ENCODE data around the gene PLCB1. TPM values are rescaled to one million over a fixed set of nuclear protein-coding genes. Genes with fewer than 3 reads are reported as not detected.

The PLCB1 gene
- total and polyA plus RNA-seq, 2 donors (not counting 3 experiments of a cell fraction or from before 2014, with no cell fraction given) = 10.2 to 53.4 TPM

GRCh38 chr20:8368670-8369069, 236.6 kb downstream of the PLCB1 start:
- H3K9me3 ChIP-seq (replicated peaks; ENCODE audit: control insufficient read depth, insufficient read depth, low read length) = no peaks in the 10 kb centered on the region
- no peak for FAIRE-seq
- no peak overlapping the region for H3K9ac ChIP-seq (replicated peaks; ENCODE audit: extremely low read depth, insufficient read depth, low read length)
- H3K79me2 ChIP-seq (ENCODE audit: control insufficient read depth, insufficient read depth, low read length) = no peaks in the 10 kb centered on the region
- H3K4me1 ChIP-seq (ENCODE audit: control insufficient read depth, extremely low read depth, insufficient read depth, low read length) = no peaks in the 10 kb centered on the region
- BruUV-seq (replicated peaks) = no TSS peak
- ChIA-PET POLR2A (no interaction called here), CTCF (no interaction called here)
- no peak for DNase-seq (ENCODE audit: low read depth, low spot score)
- TF ChIP-seq FOS (IDR thresholded peaks at IDR 0.05; ENCODE audit: borderline replicate concordance, insufficient read depth, low read length) (no peak), EZH2 (IDR thresholded peaks at IDR 0.05; ENCODE audit: borderline replicate concordance, low read depth, low read length, severe bottlenecking) (no peak), POLR2A (IDR thresholded peaks at IDR 0.05; ENCODE audit: low read depth, low read length) (no peak), POLR2AphosphoS5 (IDR thresholded peaks at IDR 0.05; ENCODE audit: insufficient read depth, low read depth, low read length) (no peak), JUN (IDR thresholded peaks at IDR 0.05; ENCODE audit: borderline replicate concordance, insufficient read depth, insufficient read length, low read depth) (no peak), MYC (IDR thresholded peaks at IDR 0.05; ENCODE audit: low read depth, low read length) (no peak)
- TF ChIP-seq, protein P1, sequence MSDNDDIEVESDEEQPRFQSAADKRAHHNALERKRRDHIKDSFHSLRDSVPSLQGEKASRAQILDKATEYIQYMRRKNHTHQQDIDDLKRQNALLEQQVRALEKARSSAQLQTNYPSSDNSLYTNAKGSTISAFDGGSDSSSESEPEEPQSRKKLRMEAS (IDR thresholded peaks at IDR 0.05; ENCODE audit: insufficient read depth, insufficient read length) = no peak
- H2AFZ ChIP-seq (ENCODE audit: low read depth, low read length) = no peak overlapping the region
- H3K27ac ChIP-seq (ENCODE audit: insufficient read depth, low read depth, low read length) = no peak overlapping the region
- no peak overlapping the region for H3K4me3 ChIP-seq (replicated peaks in 1 of 3; ENCODE audit: insufficient read depth in 1 of 3, low read depth in 1 of 3, low read length in 3 of 3)
- H4K20me1 ChIP-seq (replicated peaks; ENCODE audit: control insufficient read depth, extremely low read depth, insufficient read depth, low read length) = no peaks in the 10 kb centered on the region
- no peaks in the 10 kb centered on the region for H3K27me3 ChIP-seq (ENCODE audit: control insufficient read depth in 2 of 2, insufficient read depth in 2 of 2, low read length in 2 of 2)
- dilution Hi-C loops (cut with MboI; ENCODE audit: extremely low pct_ligation_motif_present, low sequenced_read_pairs) = no loop called here
- H3K4me2 ChIP-seq (ENCODE audit: insufficient read depth, low read length) = no peak overlapping the region
- no peaks in the 10 kb centered on the region for H3K9me1 ChIP-seq (replicated peaks; ENCODE audit: control insufficient read depth, extremely low read depth, insufficient read depth, low read length)
- intact Hi-C loops (cut with micrococcal nuclease) = no loop called here
- no peaks in the 10 kb centered on the region for H3K36me3 ChIP-seq (ENCODE audit: control insufficient read depth in 2 of 2, extremely low read depth in 1 of 2, insufficient read depth in 2 of 2, low read length in 2 of 2)

DNA sequence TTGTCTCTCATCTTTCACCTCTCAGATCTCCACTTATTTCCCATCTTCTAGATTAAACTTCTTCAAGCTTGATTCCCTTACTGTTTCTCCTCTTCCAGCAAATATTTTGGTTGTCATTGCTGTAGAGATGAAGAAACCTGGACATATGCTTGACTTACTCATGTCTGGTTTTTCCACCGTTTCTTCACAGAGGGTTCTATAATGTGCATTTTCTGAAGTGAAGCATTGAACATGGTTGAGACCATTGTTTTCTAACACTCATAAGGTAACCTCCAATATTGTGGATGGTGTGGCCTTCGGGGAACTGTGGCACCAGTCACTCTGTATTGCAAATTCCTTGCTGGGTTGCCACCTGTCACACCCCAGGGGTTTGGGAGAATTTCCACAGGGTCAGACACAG, 237.2 kb downstream of the PLCB1 start:
- dilution Hi-C loops (cut with MboI; ENCODE audit: extremely low pct_ligation_motif_present, low sequenced_read_pairs) = no loop called here
- CTCF ChIA-PET = no interaction called here
- Histone ChIP-seq H2AFZ (ENCODE audit: low read depth, low read length) (no peak overlapping the region), H3K4me3 (replicated peaks in 1 of 3; ENCODE audit: insufficient read depth in 1 of 3, low read depth in 1 of 3, low read length in 3 of 3) (no peak overlapping the region), H3K4me1 (ENCODE audit: control insufficient read depth, extremely low read depth, insufficient read depth, low read length) (no peaks in the 10 kb centered on the region), H3K27me3 (ENCODE audit: control insufficient read depth in 2 of 2, insufficient read depth in 2 of 2, low read length in 2 of 2) (no peaks in the 10 kb centered on the region), H3K4me2 (ENCODE audit: insufficient read depth, low read length) (no peak overlapping the region), H3K9ac (replicated peaks; ENCODE audit: extremely low read depth, insufficient read depth, low read length) (no peak overlapping the region), H3K9me3 (replicated peaks; ENCODE audit: control insufficient read depth, insufficient read depth, low read length) (no peaks in the 10 kb centered on the region), H3K36me3 (ENCODE audit: control insufficient read depth in 2 of 2, extremely low read depth in 1 of 2, insufficient read depth in 2 of 2, low read length in 2 of 2) (no peaks in the 10 kb centered on the region), H4K20me1 (replicated peaks; ENCODE audit: control insufficient read depth, extremely low read depth, insufficient read depth, low read length) (no peaks in the 10 kb centered on the region), H3K27ac (ENCODE audit: insufficient read depth, low read depth, low read length) (no peak overlapping the region), H3K79me2 (ENCODE audit: control insufficient read depth, insufficient read depth, low read length) (no peaks in the 10 kb centered on the region), H3K9me1 (replicated peaks; ENCODE audit: control insufficient read depth, extremely low read depth, insufficient read depth, low read length) (no peaks in the 10 kb centered on the region)
- no TSS peak for BruUV-seq (replicated peaks)
- FAIRE-seq (no peak), DNase-seq (ENCODE audit: low read depth, low spot score) (no peak)
- POLR2A ChIA-PET = no interaction called here
- TF ChIP-seq, protein P1 (IDR thresholded peaks at IDR 0.05; ENCODE audit: insufficient read depth, insufficient read length) = no peak
- intact Hi-C loops (cut with micrococcal nuclease) = no loop called here
